Left ventricle myocardium inferior (tissue), 1 donor: Measurements from ENCODE around the gene DUT. TPM values are rescaled to one million over a fixed set of nuclear protein-coding genes. Genes with fewer than 3 reads are reported as not detected.

ENCODE experiments used
- DNase-seq: peaks from one replicate; pipeline ENCODE4 v3.0.0-alpha.2; 2020
- H3K27ac ChIP-seq: fragments of 200-600 bp; replicated peaks from 2 replicates; pipeline ENCODE4 v1.8.0; 2021
- H3K27me3 ChIP-seq: fragments of 200-600 bp; 2 replicates; pipeline ENCODE4 v1.8.0; 2021; ENCODE audit warnings: low read depth
- H3K36me3 ChIP-seq: fragments of 200-600 bp; 2 replicates; pipeline ENCODE4 v1.8.0; 2021
- H3K4me1 ChIP-seq: fragments of 200-600 bp; 2 replicates; pipeline ENCODE4 v1.8.0; 2021
- H3K4me3 ChIP-seq: fragments of 200-600 bp; 2 replicates; pipeline ENCODE4 v1.8.0; 2021; ENCODE audit warnings: mild to moderate bottlenecking, moderate library complexity
- H3K9me3 ChIP-seq: fragments of 200-600 bp; replicated peaks from 2 replicates; pipeline ENCODE4 v1.8.0; 2021
- intact Hi-C: fragments of 100-400 bp; cut with micrococcal nuclease; formaldehyde crosslinking; loops from one replicate; pipeline ENCODE4 v1.11.0; 2022
- total RNA-seq: library from RNA; stranded (reverse); fragmentation: NEBNext Ultra II Directional; extraction: Animal tissue kit (Norgen Biotek cat#: 25700); gene quantifications from one replicate; pipeline ENCODE4 v1.2.1, GENCODE V29; 2021
- TF ChIP-seq, protein P1 (sequence below): fragments of 200-600 bp; IDR thresholded peaks from 2 replicates; pipeline ENCODE4 v1.8.0; 2021; ENCODE audit warnings: antibody characterized with exemption, mild to moderate bottlenecking, borderline replicate concordance
- donor health status: DM: no; HTN: yes; CAD: no; lungs with severe emphysema.

DUT gene
- total RNA-seq, 1 donor from 2014 or later = 78.5 TPM

DNA sequence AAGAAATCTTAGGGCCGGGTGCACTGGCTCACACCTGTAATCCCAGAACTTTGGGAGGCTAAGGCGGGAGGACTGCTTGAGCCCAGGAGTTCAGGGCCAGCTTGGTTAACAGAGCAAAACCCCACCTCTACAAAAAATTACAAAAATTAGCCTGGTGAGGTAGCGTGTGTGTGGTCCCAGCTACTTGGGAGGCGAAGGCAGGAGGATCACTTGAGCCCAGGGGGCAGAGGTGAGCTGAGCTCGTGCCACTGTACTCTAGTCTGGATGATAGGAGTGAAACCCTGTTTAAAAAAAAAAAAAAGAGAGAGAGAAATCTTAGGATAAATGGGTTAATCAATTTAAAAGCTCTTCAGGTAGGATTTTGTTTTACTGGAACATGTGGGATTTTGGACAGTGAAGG lies 31.2 kb upstream of the DUT start:
- DNase-seq = no peak

DNA sequence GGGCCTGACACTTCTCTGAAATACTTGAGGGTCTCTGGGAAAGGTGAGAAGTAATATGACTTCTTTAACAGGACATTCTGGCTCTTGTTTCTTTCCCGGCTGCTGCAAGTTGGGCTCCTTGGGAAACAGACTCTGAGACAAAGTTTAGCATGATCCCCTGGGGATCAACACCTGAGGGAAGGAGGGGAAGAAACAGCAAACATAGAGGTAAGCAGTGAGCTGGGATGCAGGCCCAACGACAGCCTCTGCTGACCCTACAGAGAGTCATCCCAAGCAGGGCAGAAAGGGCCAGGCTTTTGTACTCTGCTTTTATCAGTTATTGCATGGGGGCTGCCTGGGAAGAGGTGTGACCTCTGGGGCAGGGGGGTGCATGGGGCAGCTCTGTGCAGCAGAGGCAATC lies 26.8 kb upstream of the DUT start:
- H3K4me3 ChIP-seq = no peak overlapping the region
- no peaks in the 10 kb centered on the region for H3K9me3 ChIP-seq
- intact Hi-C loops = no loop called here
- H3K27me3 ChIP-seq = no peaks in the 10 kb centered on the region
- H3K27ac ChIP-seq = no peak overlapping the region
- H3K36me3 ChIP-seq = no peaks in the 10 kb centered on the region
- DNase-seq = no peak
- H3K4me1 ChIP-seq = no peaks in the 10 kb centered on the region
- TF ChIP-seq, protein P1, sequence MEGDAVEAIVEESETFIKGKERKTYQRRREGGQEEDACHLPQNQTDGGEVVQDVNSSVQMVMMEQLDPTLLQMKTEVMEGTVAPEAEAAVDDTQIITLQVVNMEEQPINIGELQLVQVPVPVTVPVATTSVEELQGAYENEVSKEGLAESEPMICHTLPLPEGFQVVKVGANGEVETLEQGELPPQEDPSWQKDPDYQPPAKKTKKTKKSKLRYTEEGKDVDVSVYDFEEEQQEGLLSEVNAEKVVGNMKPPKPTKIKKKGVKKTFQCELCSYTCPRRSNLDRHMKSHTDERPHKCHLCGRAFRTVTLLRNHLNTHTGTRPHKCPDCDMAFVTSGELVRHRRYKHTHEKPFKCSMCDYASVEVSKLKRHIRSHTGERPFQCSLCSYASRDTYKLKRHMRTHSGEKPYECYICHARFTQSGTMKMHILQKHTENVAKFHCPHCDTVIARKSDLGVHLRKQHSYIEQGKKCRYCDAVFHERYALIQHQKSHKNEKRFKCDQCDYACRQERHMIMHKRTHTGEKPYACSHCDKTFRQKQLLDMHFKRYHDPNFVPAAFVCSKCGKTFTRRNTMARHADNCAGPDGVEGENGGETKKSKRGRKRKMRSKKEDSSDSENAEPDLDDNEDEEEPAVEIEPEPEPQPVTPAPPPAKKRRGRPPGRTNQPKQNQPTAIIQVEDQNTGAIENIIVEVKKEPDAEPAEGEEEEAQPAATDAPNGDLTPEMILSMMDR = no peak

More for the DNA sequence above, 31.2 kb upstream of the DUT start:
- H3K9me3 ChIP-seq = no peaks in the 10 kb centered on the region
- peaks cover 10% of the 10 kb centered on the region for H3K27me3 ChIP-seq
- TF ChIP-seq, protein P1 = no peak
- no peaks in the 10 kb centered on the region for H3K36me3 ChIP-seq
- H3K4me3 ChIP-seq = no peak overlapping the region
- H3K4me1 ChIP-seq = no peaks in the 10 kb centered on the region
- H3K27ac ChIP-seq = no peak overlapping the region
- intact Hi-C loops = no loop called here

DNA sequence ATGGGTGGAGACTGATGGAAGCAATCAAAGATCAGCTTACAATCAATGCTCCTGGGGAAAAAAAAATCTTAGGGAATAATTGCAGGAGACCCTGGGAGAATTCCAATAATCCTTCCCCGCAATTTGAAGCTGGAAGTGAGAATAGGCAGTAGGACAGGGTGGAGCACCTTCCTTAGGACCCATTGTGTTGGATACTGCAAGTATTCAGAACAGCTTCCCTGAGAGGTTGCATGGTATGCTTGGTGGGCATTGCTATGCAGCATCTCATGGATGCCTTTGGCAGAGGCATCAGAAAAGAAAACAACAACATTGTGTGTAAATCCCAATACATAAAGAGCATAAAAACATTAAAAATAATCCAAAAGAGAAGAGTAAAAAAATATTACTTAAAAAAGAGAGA lies 24.6 kb upstream of the DUT start:
- H3K27ac ChIP-seq = no peak overlapping the region
- H3K27me3 ChIP-seq = no peaks in the 10 kb centered on the region
- TF ChIP-seq, protein P1 = no peak
- no peaks in the 10 kb centered on the region for H3K9me3 ChIP-seq
- DNase-seq = no peak
- H3K4me1 ChIP-seq = no peaks in the 10 kb centered on the region
- no peaks in the 10 kb centered on the region for H3K36me3 ChIP-seq
- intact Hi-C loops = no loop called here
- H3K4me3 ChIP-seq = no peak overlapping the region

DNA sequence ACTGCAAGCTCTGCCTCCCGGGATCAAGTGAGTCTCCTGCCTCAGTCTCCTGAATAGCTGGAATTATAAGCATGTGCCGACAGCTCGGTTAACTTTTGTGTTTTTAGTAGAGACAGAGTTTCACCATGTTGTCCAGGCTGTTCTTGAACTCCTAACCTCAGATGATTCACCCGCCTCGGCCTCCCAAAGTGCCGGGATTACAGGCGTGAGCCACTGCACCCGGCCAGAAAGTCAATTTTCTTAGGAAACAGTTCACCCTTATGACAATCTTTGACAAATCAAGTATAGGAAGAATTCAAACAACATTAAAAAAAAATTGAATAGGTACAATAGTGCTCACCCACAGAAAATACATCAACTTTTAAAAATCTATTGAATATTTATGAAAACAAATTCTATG lies 23.6 kb upstream of the DUT start:
- TF ChIP-seq, protein P1 = no peak
- H3K4me3 ChIP-seq = no peak overlapping the region
- intact Hi-C loops = no loop called here

DNA sequence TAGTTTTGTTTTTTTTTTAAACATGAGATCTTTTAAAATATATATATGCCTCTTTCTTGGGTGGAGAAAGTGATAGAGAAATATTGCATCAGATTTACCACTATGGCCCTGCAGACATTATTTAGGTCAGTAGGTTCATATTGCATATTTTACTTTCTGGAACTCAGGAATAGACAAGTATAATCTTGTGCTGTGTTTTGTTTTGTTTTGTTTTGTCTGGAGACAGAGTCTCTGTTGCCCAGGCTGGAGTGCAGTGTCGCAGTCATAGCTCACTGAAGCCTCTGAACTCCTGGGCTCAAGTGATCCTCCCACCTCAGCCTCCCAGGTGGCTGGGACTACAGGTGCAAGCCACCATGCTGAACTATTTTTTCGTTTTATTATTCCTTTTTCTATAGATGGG lies 21.5 kb upstream of the DUT start:
- Histone ChIP-seq H3K27me3 (no peaks in the 10 kb centered on the region), H3K36me3 (no peaks in the 10 kb centered on the region), H3K4me3 (no peak overlapping the region), H3K4me1 (no peaks in the 10 kb centered on the region), H3K9me3 (no peaks in the 10 kb centered on the region), H3K27ac (no peak overlapping the region)
- intact Hi-C loops = no loop called here
- TF ChIP-seq, protein P1 = no peak
- DNase-seq = no peak

More for the DNA sequence above, 23.6 kb upstream of the DUT start:
- Histone ChIP-seq H3K9me3 (no peaks in the 10 kb centered on the region), H3K27me3 (no peaks in the 10 kb centered on the region), H3K27ac (no peak overlapping the region), H3K4me1 (no peaks in the 10 kb centered on the region), H3K36me3 (no peaks in the 10 kb centered on the region)
- no peak for DNase-seq

DNA sequence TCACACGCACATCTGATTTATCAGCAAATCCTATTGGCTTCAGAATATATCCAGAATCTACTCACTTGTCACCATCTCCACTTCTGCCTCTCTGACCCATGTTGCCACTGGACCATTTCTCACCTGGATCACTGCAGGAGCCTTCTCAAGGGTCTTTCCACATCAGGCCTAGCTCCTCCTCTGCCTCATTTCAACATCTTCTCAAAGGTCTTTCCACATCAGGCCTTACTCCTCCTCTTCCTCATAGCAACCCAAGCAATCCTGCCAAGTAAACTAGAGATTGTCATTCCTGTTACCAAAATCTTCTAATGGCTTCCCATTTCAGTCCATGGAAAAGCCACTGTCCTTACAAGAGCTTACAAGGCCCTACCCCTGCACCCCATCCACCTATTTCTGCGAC lies 18.0 kb upstream of the DUT start:
- no peak overlapping the region for H3K27ac ChIP-seq
- H3K9me3 ChIP-seq = no peaks in the 10 kb centered on the region
- no peaks in the 10 kb centered on the region for H3K36me3 ChIP-seq
- H3K4me1 ChIP-seq = no peaks in the 10 kb centered on the region
- no peak overlapping the region for H3K4me3 ChIP-seq
- TF ChIP-seq, protein P1 = no peak
- H3K27me3 ChIP-seq = peaks cover 6% of the 10 kb centered on the region
- intact Hi-C loops = no loop called here
- DNase-seq = no peak
